Ascending aorta (tissue), 2 donors: ENCODE results near the gene TMEM266. TPM values are rescaled to one million over a fixed set of nuclear protein-coding genes. Genes with fewer than 3 reads are reported as not detected.

Experiments used
- DNase-seq, 2 donors: peaks; one replicate each; pipeline ENCODE4 v3.0.0-alpha.2; 2019; ENCODE audit warnings: low spot score in 2 of 2
- H3K27ac ChIP-seq, 2 donors: fragments of 200-600 bp; sonication (generic); one replicate each; pipeline ENCODE4 v1.5.1; 2016 to 2017; ENCODE audit warnings: mild to moderate bottlenecking in 1 of 2
- H3K27me3 ChIP-seq: fragments of 200-600 bp; sonication (generic); one replicate; pipeline ENCODE4 v1.5.1; 2017
- H3K36me3 ChIP-seq, 2 donors: fragments of 200-600 bp; sonication (generic); one replicate each; pipeline ENCODE4 v1.5.1; 2016
- H3K4me1 ChIP-seq, 2 donors: fragments of 200-600 bp; sonication (generic); one replicate each; pipeline ENCODE4 v1.5.1; 2016 to 2017; ENCODE audit warnings: mild to moderate bottlenecking in 1 of 2
- H3K4me3 ChIP-seq, 2 donors: fragments of 200-600 bp; sonication (generic); one replicate each; pipeline ENCODE4 v1.5.1; 2016 to 2017; ENCODE audit warnings: mild to moderate bottlenecking in 1 of 2
- H3K9me3 ChIP-seq, 2 donors: fragments of 200-600 bp; sonication (generic); one replicate each; pipeline ENCODE4 v1.5.1; 2016
- intact Hi-C: fragments of 100-400 bp; cut with DNase I; formaldehyde crosslinking; loops from one replicate; pipeline ENCODE4 v1.15.1; 2023
- total RNA-seq: library from RNA; depleted of rRNA; stranded (reverse); fragments of >200 nt; gene quantifications from one replicate; pipeline ENCODE4 v1.1.0, GENCODE V29; 2016
- TF ChIP-seq, protein P1 (sequence below), 3 experiments: fragments of 200-600 bp in 2 of 3; fragments of 450-650 bp in 1 of 3; sonication (generic) in 2 of 3; IDR thresholded peaks; one replicate each; pipeline ENCODE4 v1.5.1; 2016 to 2019; ENCODE audit warnings: antibody characterized with exemption in 3 of 3, mild to moderate bottlenecking in 1 of 3, moderate library complexity in 1 of 3

Gene TMEM266
- total RNA-seq, 1 donor from 2014 or later: not detected

DNA sequence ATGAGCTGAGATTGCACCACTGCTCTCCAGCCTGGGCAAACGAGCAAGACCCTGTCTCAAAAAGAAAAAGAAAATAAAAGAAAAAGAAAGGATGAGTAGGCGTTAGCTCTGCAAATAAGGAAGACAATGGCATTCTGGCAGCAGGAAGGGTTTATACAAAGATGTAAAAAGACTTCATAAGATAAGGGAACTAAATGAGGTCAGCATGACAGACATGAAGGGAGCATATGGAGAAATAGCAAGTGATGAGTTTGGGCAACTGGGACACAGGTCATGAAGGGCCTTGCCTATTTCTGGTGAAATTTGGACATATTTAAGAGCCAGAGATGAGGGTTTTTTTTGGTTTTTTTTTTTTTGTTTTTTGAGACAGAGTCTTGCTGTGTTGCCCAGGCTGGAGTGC, 24.5 kb downstream of the TMEM266 start:
- DNase-seq: no peak
- Histone ChIP-seq H3K4me1 (no peaks in the 10 kb centered on the region), H3K27ac (no peak overlapping the region), H3K9me3 (no peaks in the 10 kb centered on the region), H3K36me3 (no peaks in the 10 kb centered on the region), H3K4me3 (no peak overlapping the region), H3K27me3 (no peaks in the 10 kb centered on the region)
- intact Hi-C loops: no loop called here
- TF ChIP-seq, protein P1, sequence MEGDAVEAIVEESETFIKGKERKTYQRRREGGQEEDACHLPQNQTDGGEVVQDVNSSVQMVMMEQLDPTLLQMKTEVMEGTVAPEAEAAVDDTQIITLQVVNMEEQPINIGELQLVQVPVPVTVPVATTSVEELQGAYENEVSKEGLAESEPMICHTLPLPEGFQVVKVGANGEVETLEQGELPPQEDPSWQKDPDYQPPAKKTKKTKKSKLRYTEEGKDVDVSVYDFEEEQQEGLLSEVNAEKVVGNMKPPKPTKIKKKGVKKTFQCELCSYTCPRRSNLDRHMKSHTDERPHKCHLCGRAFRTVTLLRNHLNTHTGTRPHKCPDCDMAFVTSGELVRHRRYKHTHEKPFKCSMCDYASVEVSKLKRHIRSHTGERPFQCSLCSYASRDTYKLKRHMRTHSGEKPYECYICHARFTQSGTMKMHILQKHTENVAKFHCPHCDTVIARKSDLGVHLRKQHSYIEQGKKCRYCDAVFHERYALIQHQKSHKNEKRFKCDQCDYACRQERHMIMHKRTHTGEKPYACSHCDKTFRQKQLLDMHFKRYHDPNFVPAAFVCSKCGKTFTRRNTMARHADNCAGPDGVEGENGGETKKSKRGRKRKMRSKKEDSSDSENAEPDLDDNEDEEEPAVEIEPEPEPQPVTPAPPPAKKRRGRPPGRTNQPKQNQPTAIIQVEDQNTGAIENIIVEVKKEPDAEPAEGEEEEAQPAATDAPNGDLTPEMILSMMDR (IDR thresholded peaks at IDR 0.05): no peak

DNA sequence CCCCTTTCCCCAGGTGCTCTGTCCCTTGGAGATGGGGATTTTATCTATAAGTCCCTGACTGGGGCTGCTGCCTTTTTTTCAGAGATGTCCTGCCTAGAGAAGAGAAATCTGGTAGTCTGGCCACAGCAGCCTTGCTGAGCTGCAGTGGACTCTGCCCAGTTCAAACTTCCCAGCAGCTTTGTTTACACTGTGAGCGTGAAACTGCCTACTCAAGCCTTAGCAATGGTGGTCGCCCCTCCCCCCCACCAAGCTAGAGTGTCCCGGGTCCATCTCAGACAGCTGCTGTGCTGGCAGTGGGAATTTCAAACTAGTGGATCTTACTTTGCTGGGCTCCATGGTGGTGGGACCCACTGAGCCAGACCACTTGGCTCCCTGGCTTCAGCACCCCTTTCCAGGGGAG, 38.9 kb downstream of the TMEM266 start:
- TF ChIP-seq, protein P1 (IDR thresholded peaks at IDR 0.05): no peak

DNA sequence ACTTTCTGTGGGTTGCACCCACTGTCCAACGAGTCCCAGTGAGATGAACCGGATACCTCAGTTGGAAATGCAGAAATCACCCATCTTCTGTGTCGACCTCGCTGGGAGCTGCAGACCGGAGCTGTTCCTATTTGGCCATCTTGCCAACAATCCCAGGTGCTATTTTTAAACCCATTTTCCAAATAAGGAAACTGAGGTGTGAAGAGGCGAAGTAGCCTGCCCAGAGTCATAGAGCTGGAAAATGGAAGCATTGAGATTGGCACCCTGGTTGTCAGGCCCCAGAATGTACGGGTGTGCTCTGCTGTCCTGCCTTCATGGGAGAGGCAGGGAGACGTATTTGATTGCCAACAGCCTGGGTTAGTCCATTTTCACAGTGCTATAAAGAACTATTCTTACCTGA, 39.6 kb downstream of the TMEM266 start:
- Histone ChIP-seq H3K9me3 (no peaks in the 10 kb centered on the region), H3K4me3 (no peak overlapping the region), H3K36me3 (no peaks in the 10 kb centered on the region), H3K27ac (no peak overlapping the region), H3K27me3 (no peaks in the 10 kb centered on the region), H3K4me1 (no peaks in the 10 kb centered on the region)
- TF ChIP-seq, protein P1 (IDR thresholded peaks at IDR 0.05): no peak
- intact Hi-C loops: no loop called here
- no peak for DNase-seq

More for the DNA sequence above, 38.9 kb downstream of the TMEM266 start:
- Histone ChIP-seq H3K27me3 (no peaks in the 10 kb centered on the region), H3K27ac (no peak overlapping the region), H3K4me1 (no peaks in the 10 kb centered on the region), H3K4me3 (no peak overlapping the region), H3K9me3 (no peaks in the 10 kb centered on the region), H3K36me3 (no peaks in the 10 kb centered on the region)
- no peak for DNase-seq
- intact Hi-C loops: no loop called here

DNA sequence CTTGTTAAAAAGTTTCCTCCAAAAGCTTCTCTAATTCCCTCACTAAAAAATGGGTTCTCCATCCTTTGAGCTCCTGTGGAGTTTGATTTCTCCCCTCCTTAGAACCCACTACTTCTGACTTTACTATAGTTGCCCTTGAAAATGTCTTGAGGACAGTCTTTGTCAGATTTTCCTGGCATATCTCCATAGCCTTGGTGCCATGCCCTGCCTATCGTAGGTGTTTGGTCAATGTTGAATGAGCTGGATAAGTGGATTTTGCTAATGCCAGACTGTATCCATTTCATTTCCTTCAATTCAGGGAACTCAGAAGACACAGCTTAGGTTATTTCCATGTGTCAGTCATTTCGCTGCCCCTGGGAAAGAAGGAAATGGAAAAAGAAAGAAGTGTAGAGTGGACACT, 40.6 kb downstream of the TMEM266 start:
- H3K9me3 ChIP-seq: no peaks in the 10 kb centered on the region
- no peak overlapping the region for H3K4me3 ChIP-seq
- H3K36me3 ChIP-seq: no peaks in the 10 kb centered on the region
- DNase-seq: no peak
- no peaks in the 10 kb centered on the region for H3K4me1 ChIP-seq
- H3K27me3 ChIP-seq: no peaks in the 10 kb centered on the region
- TF ChIP-seq, protein P1 (IDR thresholded peaks at IDR 0.05): no peak
- no peak overlapping the region for H3K27ac ChIP-seq
- intact Hi-C loops: no loop called here

DNA sequence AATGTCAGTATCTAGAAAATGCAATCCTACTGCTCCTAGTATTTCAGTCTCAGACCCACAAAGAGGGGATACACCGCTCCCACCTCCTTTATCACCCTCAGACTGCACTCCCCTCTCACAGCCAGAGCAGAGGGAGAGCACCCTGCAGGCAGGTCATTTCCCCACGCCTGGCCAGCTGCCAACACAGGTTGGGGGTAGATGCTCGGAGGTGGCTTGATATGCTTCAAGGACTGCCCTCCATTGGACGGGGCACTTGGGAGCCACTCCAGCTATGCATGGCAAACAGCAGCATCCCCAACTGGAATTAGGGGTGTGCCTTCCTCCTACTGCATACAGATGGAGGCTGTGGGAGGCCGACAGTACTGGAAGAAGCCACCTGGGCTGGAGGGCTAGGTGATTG, 41.9 kb downstream of the TMEM266 start:
- H3K27me3 ChIP-seq: no peaks in the 10 kb centered on the region

More for the DNA sequence above, 41.9 kb downstream of the TMEM266 start:
- Histone ChIP-seq H3K4me3 (no peak overlapping the region), H3K36me3 (no peaks in the 10 kb centered on the region), H3K4me1 (no peaks in the 10 kb centered on the region), H3K9me3 (no peaks in the 10 kb centered on the region), H3K27ac (no peak overlapping the region)
- TF ChIP-seq, protein P1 (IDR thresholded peaks at IDR 0.05): no peak
- DNase-seq: no peak
- intact Hi-C loops: no loop called here
